ENCODE data around the gene GSN. TPM values are rescaled to one million over a fixed set of nuclear protein-coding genes. Genes with fewer than 3 reads are reported as not detected.

GSN gene
- total RNA-seq, 2 experiments from 2014 or later, result 1.9 to 2.2 TPM

DNA sequence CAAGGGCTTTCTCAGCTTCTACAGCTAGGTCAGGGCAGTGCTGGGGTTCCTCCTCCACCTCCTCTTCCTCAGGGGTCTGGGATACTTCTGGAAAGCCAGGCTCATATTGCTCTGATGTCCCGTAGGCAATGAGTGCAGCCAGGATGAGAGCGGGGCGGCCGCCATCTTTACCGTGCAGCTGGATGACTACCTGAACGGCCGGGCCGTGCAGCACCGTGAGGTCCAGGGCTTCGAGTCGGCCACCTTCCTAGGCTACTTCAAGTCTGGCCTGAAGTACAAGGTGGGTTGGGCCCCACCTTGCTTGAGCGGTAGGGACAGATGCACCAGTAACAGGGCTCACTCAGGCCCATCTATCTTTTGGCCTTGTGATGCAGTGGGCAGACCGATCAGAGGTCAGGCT, 34.8 kb downstream of the GSN start:
- POLR2A ChIA-PET, result no interaction called here
- no peak overlapping the region for H3K27ac Mint-ChIP-seq

DNA sequence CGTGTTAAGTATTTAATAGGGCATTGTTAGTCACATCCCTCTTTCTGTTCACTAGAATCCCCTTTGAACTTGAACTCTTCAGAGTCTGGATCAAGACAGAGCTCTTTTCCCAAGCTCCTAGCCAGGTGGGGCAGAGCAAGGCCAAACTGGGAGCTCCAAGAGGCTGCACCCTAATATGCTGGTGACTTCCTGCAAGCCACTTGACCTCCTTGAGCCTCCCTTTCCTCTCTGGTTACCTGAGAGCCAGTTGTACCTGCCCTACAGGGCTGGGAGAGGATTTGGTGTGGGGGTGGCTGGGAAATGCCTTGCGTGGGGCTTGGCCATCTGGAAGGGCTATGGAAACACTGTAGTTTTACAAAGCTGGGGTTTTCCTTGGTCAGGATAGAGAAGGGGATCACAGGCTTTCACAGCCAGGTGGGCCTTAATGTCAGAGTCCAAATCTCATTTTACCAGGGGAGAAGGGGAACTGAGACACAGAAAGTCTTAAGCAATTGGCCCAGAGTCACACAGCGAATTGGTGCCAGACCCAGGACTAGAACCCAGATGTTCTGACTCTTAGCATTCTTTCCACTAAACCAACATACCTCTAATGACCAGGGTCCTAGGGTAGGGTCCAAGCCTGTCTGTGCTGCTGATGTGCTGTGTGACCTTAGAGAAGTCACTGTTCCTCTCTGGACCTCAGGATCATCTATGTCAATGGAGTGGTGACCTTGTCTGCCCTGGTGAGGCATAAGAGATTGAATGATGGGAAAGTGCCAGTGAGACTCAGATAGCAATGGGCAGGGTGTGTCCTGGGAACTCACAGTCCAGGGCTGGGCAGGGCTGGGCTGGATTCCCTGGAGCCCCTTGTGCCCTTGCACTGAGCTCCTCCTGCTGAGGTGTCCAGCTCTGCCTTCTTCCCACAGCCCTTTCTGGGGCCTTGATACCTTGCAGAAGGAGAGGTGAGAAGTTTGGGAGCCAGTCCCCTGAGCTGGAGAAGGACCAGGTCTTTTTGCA, 35.8 kb downstream of the GSN start:
- no peaks in the 10 kb centered on the region for H3K9me3 Mint-ChIP-seq
- H3K4me3 Mint-ChIP-seq, result no peak overlapping the region
- H3K27me3 Mint-ChIP-seq, result peaks cover 13% of the 10 kb centered on the region
- ChIA-PET POLR2A (no interaction called here), CTCF (interaction anchor here (1.0 to 2.2 kb wide), 2 partner anchors 16 to 25 kb away, joined by 3 to 8 read pairs; no protein-coding TSS in a partner anchor)
- DNase-seq (no peak), ATAC-seq (no peak)
- intact Hi-C loops (cut with micrococcal nuclease), result no loop called here
- TF ChIP-seq, protein P1, sequence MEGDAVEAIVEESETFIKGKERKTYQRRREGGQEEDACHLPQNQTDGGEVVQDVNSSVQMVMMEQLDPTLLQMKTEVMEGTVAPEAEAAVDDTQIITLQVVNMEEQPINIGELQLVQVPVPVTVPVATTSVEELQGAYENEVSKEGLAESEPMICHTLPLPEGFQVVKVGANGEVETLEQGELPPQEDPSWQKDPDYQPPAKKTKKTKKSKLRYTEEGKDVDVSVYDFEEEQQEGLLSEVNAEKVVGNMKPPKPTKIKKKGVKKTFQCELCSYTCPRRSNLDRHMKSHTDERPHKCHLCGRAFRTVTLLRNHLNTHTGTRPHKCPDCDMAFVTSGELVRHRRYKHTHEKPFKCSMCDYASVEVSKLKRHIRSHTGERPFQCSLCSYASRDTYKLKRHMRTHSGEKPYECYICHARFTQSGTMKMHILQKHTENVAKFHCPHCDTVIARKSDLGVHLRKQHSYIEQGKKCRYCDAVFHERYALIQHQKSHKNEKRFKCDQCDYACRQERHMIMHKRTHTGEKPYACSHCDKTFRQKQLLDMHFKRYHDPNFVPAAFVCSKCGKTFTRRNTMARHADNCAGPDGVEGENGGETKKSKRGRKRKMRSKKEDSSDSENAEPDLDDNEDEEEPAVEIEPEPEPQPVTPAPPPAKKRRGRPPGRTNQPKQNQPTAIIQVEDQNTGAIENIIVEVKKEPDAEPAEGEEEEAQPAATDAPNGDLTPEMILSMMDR (IDR thresholded peaks at IDR 0.05), result no peak
- H3K36me3 Mint-ChIP-seq (ENCODE audit: low read depth), result no peaks in the 10 kb centered on the region
- H3K4me1 Mint-ChIP-seq (ENCODE audit: low read depth), result peaks cover 13% of the 10 kb centered on the region
- no peak overlapping the region for H3K27ac Mint-ChIP-seq

More for the DNA sequence above, 34.8 kb downstream of the GSN start:
- TF ChIP-seq, protein P1 (IDR thresholded peaks at IDR 0.05), result no peak
- H3K27me3 Mint-ChIP-seq, result peaks cover 16% of the 10 kb centered on the region
- DNase-seq (no peak), ATAC-seq (no peak)
- CTCF ChIA-PET, result interaction anchor here (2.2 kb wide), 1 partner anchor 17 kb away, joined by 8 read pairs; no protein-coding TSS in a partner anchor
- no peaks in the 10 kb centered on the region for H3K36me3 Mint-ChIP-seq (ENCODE audit: low read depth)
- H3K9me3 Mint-ChIP-seq, result no peaks in the 10 kb centered on the region
- H3K4me1 Mint-ChIP-seq (ENCODE audit: low read depth), result peaks cover 16% of the 10 kb centered on the region
- intact Hi-C loops (cut with micrococcal nuclease), result no loop called here
- no peak overlapping the region for H3K4me3 Mint-ChIP-seq

DNA sequence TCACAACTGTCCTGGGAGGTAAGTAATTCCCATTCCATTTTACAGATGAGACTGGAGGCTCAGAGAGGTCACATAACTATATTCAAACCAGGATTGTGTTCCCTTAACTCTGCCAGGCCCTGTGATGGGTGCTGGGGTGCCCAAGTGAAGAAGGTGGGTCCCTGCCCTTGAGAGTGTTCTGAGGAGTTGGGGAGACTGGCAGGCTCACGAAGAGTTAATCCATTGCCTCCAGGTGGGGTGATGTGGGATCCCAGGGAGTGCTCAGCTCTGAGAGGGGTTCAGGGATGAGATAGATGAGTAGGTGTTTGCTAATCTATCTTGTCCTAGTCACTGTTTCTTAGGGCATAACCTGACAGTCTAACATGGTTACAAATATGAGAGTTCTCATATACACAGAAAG, 36.7 kb downstream of the GSN start:
- POLR2A ChIA-PET, result no interaction called here
- no peak for ATAC-seq
- CTCF ChIA-PET, result interaction anchor here (1.0 to 6.0 kb wide), 2 partner anchors 15 to 26 kb away, joined by 3 to 38 read pairs; no protein-coding TSS in a partner anchor
- H3K4me3 Mint-ChIP-seq, result no peak overlapping the region
- H3K36me3 Mint-ChIP-seq (ENCODE audit: low read depth), result no peaks in the 10 kb centered on the region
- intact Hi-C loops (cut with micrococcal nuclease), result no loop called here
- peaks cover 7% of the 10 kb centered on the region for H3K4me1 Mint-ChIP-seq (ENCODE audit: low read depth)
- DNase-seq, result no peak
- peaks cover 7% of the 10 kb centered on the region for H3K27me3 Mint-ChIP-seq
- no peak overlapping the region for H3K27ac Mint-ChIP-seq
- TF ChIP-seq, protein P1 (IDR thresholded peaks at IDR 0.05), result no peak
- no peaks in the 10 kb centered on the region for H3K9me3 Mint-ChIP-seq

DNA sequence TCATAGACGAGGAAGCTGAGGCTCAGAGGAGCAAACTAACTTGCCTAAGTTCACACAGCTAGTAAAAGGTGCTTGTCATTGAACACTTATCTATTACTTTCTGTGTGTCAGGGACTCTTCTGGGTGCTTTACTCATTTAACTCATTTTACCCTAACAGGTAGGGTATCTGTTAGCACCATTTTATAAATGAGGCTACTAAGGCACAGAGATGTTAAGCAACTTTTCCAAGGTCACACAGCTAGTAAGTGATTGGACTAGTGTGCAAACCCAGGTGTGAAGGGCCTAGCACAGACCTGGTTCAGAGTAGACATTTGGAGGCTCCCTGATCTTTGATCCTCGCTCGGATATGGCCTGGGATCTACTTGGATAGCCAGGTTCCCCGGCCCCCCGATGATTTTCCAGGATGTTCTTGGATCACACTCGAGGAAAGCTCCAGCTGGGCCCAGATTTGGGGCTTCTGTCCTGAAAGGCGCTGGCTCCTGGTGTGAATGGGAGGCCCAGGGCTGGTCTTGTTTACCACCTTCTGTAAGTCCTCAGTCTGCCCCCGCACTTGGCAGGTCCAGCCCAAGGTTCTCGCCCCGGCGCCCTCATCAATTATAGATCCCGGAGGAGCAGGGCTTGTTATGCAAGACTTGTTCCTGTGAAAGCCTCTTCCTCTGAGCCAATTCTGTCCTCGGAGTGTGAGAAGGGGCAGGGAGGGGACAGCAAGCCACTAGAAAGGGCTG, 37.5 kb downstream of the GSN start:
- no peak overlapping the region for H3K4me3 Mint-ChIP-seq
- POLR2A ChIA-PET, result no interaction called here
- TF ChIP-seq, protein P1 (IDR thresholded peaks at IDR 0.05), result no peak
- DNase-seq (no peak), ATAC-seq (no peak)
- H3K27ac Mint-ChIP-seq, result no peak overlapping the region
- H3K36me3 Mint-ChIP-seq (ENCODE audit: low read depth), result no peaks in the 10 kb centered on the region
- H3K4me1 Mint-ChIP-seq (ENCODE audit: low read depth), result peaks cover 2% of the 10 kb centered on the region
- intact Hi-C loops (cut with micrococcal nuclease), result no loop called here
- no peaks in the 10 kb centered on the region for H3K9me3 Mint-ChIP-seq
- peaks cover 2% of the 10 kb centered on the region for H3K27me3 Mint-ChIP-seq
- CTCF ChIA-PET, result interaction anchor here (1.3 to 6.0 kb wide), 3 partner anchors 11 to 95 kb away, joined by 4 to 38 read pairs (median 5); no protein-coding TSS in a partner anchor

All from activated CD8-positive, alpha-beta T cell treated with anti-CD3 and anti-CD28 coated beads for 36 hours (primary cell).